B cell (primary cell): Measurements from ENCODE around the gene PLPP2. TPM values are rescaled to one million over a fixed set of nuclear protein-coding genes. Genes with fewer than 3 reads are reported as not detected.

Source experiments
- ATAC-seq: fragments of 200-7000 bp; cut with Tn5 transposase; one replicate; pipeline ENCODE4 v1.10.0; 2021; ENCODE audit warnings: low read depth, mild to moderate bottlenecking, moderate number of reproducible peaks, moderate library complexity
- CTCF ChIA-PET: fragments of 350-600 bp; sonication (Branson Sonifier 250); formaldehyde crosslinking; loops from one replicate; lab custom pipeline; 2021; ENCODE audit warnings: antibody characterized with exemption, inconsistent platforms; lab: Charles Lee
- POLR2A ChIA-PET: fragments of 350-600 bp; sonication (Branson Sonifier 250); formaldehyde crosslinking; loops from one replicate; lab custom pipeline; 2021; ENCODE audit warnings: antibody characterized with exemption; lab: Charles Lee
- DNase-seq: peaks from one replicate; pipeline ENCODE4 v3.0.0; 2013
- H2AFZ ChIP-seq: 2 replicates; pipeline ENCODE4 v1.6.1; 2012; ENCODE audit warnings: mild to moderate bottlenecking, low read depth, low read length; ENCODE audit not compliant: insufficient read depth, poor library complexity, severe bottlenecking
- H3K27ac ChIP-seq, 2 donors: 1 replicate in 1 of 2; 2 replicates in 1 of 2; pipeline ENCODE4 v1.5.1; 2012 to 2013; ENCODE audit warnings: low read length in 2 of 2, mild to moderate bottlenecking in 2 of 2, moderate library complexity in 1 of 2
- H3K27me3 ChIP-seq, 4 experiments: fragments of 200-600 bp in 1 of 4; sonication (generic) in 1 of 4; replicated peaks in 1 of 4; 1 replicate in 2 of 4; 2 replicates in 2 of 4; pipeline versions ENCODE4 v1.6.1 to v1.7.0; 2013 to 2016; ENCODE audit warnings: low read length in 3 of 4, mild to moderate bottlenecking in 2 of 4, mixed read lengths in 1 of 4, moderate library complexity in 1 of 4; ENCODE audit not compliant: insufficient read depth in 4 of 4, control insufficient read depth in 3 of 4; ENCODE audit errors: control extremely low read depth in 1 of 4
- H3K36me3 ChIP-seq, 2 experiments: replicated peaks in 1 of 2; 1 replicate in 1 of 2; 2 replicates in 1 of 2; pipeline versions ENCODE4 v1.6.1 to v1.7.1; 2013; ENCODE audit warnings: low read length in 1 of 2; ENCODE audit not compliant: insufficient read depth in 2 of 2, control insufficient read depth in 1 of 2; ENCODE audit errors: control extremely low read depth in 1 of 2, extremely low read depth in 1 of 2
- H3K4me1 ChIP-seq, 2 donors: fragments of 200-600 bp in 1 of 2; sonication (generic) in 1 of 2; 1 replicate in 1 of 2; 2 replicates in 1 of 2; pipeline versions ENCODE4 v1.5.1 to v1.6.1; 2013 to 2017; ENCODE audit warnings: low read length in 2 of 2; ENCODE audit not compliant: control insufficient read depth in 2 of 2, insufficient read depth in 2 of 2
- H3K4me2 ChIP-seq: replicated peaks from 2 replicates; pipeline ENCODE3; 2012; ENCODE audit warnings: mild to moderate bottlenecking, low read depth, low read length; ENCODE audit not compliant: poor library complexity, severe bottlenecking
- H3K4me3 ChIP-seq, 5 experiments: fragments of 200-600 bp in 1 of 5; sonication (generic) in 1 of 5; 1 replicate in 3 of 5; 2 replicates in 2 of 5; pipeline versions ENCODE4 v1.5.1 to v1.7.0; 2011 to 2016; ENCODE audit warnings: low read length in 4 of 5, mild to moderate bottlenecking in 4 of 5, low read depth in 2 of 5, control low read depth in 1 of 5, moderate library complexity in 1 of 5; ENCODE audit not compliant: insufficient read depth in 1 of 5; ENCODE audit errors: control extremely low read depth in 1 of 5, extremely low read depth in 1 of 5
- H3K79me2 ChIP-seq: fragments of 200-600 bp; sonication (generic); one replicate; pipeline ENCODE4 v1.6.0; 2016; ENCODE audit warnings: low read length; ENCODE audit not compliant: control insufficient read depth, insufficient read depth
- H3K9ac ChIP-seq: fragments of 200-600 bp; sonication (generic); 2 replicates; pipeline ENCODE4 v1.6.1; 2017; ENCODE audit warnings: mild to moderate bottlenecking, low read length, moderate library complexity
- H3K9me3 ChIP-seq, 3 donors: one replicate each; pipeline versions ENCODE4 v1.6.1 to v1.7.1; 2013; ENCODE audit warnings: low read length in 2 of 3; ENCODE audit not compliant: control insufficient read depth in 2 of 3, insufficient read depth in 1 of 3; ENCODE audit errors: control extremely low read depth in 1 of 3
- H4K20me1 ChIP-seq: 2 replicates; pipeline ENCODE4 v1.6.0; 2012; ENCODE audit warnings: mild to moderate bottlenecking, low read length; ENCODE audit not compliant: insufficient read depth, control insufficient read depth, poor library complexity, severe bottlenecking
- H3K27ac Mint-ChIP-seq: one replicate; pipeline ENCODE4 v1.8.0; 2021; ENCODE audit warnings: mixed read lengths
- H3K27me3 Mint-ChIP-seq: one replicate; pipeline ENCODE4 v1.8.0; 2021; ENCODE audit warnings: mixed read lengths
- H3K4me1 Mint-ChIP-seq: one replicate; pipeline ENCODE4 v1.8.0; 2021; ENCODE audit warnings: mixed read lengths
- H3K4me3 Mint-ChIP-seq: one replicate; pipeline ENCODE4 v1.8.0; 2021; ENCODE audit warnings: mixed read lengths
- H3K9me3 Mint-ChIP-seq: one replicate; pipeline ENCODE4 v1.8.0; 2022; ENCODE audit warnings: mixed read lengths; ENCODE audit not compliant: insufficient read depth
- EZH2 ChIP-seq: IDR thresholded peaks from 2 replicates; pipeline ENCODE4 v1.6.1; 2012; ENCODE audit warnings: borderline replicate concordance, low read depth, mild to moderate bottlenecking, moderate library complexity, low read length; ENCODE audit not compliant: insufficient read depth, poor library complexity, severe bottlenecking
- WGBS: methylation state at CpG from one replicate; pipeline ENCODE4 v1.1.5; 2013; ENCODE audit warnings: missing lambda C conversion rate; ENCODE audit not compliant: insufficient coverage; 5-methylcytosine and 5-hydroxymethylcytosine counted together
- intact Hi-C: fragments of 100-400 bp; cut with micrococcal nuclease; formaldehyde crosslinking; loops from one replicate; pipeline ENCODE4 v1.10.0; 2022
- polyA plus RNA-seq: library from polyadenylated mRNA; depleted of rRNA; stranded (reverse); fragments of >200 nt; gene quantifications from 2 replicates; pipeline ENCODE4 v1.2.3, GENCODE V29; 2012
- total RNA-seq, 2 donors: library from RNA; stranded (reverse); fragments of 120-200 nt in 1 of 2; gene quantifications; 1 replicate in 1 of 2; 2 replicates in 1 of 2; pipeline versions ENCODE4 v1.2.3 to v1.2.4, GENCODE V29; 2013 to 2022
- TF ChIP-seq, protein P1 (sequence below): fragments of 200-600 bp; IDR thresholded peaks from one replicate; pipeline ENCODE4 v1.8.0; 2022; ENCODE audit warnings: antibody characterized with exemption, mild to moderate bottlenecking

PLPP2 gene
- total and polyA plus RNA-seq, 2 donors (not counting 1 experiment from before 2014, with no cell fraction given) = 0.37 to 1.3 TPM

DNA sequence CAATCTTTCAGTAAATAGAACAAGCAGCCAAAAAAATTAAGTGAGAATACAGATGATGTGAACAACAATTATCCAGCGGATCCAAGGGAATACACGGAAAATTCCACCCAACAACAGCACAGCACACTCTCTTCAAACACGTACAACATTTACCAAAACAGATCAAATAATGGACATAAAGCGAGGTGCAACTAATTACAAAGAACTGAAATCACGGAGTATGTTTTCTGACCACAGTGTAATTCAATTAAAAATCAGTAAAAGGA, 27.2 kb upstream of the PLPP2 start:
- POLR2A ChIA-PET = no interaction called here
- no peaks in the 10 kb centered on the region for H3K27me3 Mint-ChIP-seq
- Histone ChIP-seq H3K79me2 (no peaks in the 10 kb centered on the region), H3K9ac (no peak overlapping the region), H4K20me1 (no peaks in the 10 kb centered on the region), H3K4me3 (no peak overlapping the region), H3K9me3 (no peaks in the 10 kb centered on the region), H2AFZ (no peak overlapping the region), H3K27ac (no peak overlapping the region), H3K4me2 (no peak overlapping the region), H3K27me3 (no peaks in the 10 kb centered on the region), H3K4me1 (no peaks in the 10 kb centered on the region), H3K36me3 (peaks cover 8 to 27% of the 10 kb centered on the region in 2 experiments)
- no peak overlapping the region for H3K27ac Mint-ChIP-seq
- CTCF ChIA-PET = no interaction called here
- no peaks in the 10 kb centered on the region for H3K4me1 Mint-ChIP-seq
- H3K9me3 Mint-ChIP-seq = peaks cover 2% of the 10 kb centered on the region
- intact Hi-C loops = no loop called here
- ATAC-seq (no peak), DNase-seq (no peak)
- no peak overlapping the region for H3K4me3 Mint-ChIP-seq
- TF ChIP-seq, protein P1, sequence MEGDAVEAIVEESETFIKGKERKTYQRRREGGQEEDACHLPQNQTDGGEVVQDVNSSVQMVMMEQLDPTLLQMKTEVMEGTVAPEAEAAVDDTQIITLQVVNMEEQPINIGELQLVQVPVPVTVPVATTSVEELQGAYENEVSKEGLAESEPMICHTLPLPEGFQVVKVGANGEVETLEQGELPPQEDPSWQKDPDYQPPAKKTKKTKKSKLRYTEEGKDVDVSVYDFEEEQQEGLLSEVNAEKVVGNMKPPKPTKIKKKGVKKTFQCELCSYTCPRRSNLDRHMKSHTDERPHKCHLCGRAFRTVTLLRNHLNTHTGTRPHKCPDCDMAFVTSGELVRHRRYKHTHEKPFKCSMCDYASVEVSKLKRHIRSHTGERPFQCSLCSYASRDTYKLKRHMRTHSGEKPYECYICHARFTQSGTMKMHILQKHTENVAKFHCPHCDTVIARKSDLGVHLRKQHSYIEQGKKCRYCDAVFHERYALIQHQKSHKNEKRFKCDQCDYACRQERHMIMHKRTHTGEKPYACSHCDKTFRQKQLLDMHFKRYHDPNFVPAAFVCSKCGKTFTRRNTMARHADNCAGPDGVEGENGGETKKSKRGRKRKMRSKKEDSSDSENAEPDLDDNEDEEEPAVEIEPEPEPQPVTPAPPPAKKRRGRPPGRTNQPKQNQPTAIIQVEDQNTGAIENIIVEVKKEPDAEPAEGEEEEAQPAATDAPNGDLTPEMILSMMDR = no peak
- no peak for TF ChIP-seq EZH2
- 100% methylated on average over 2 of the region's 5 CpGs for WGBS

DNA sequence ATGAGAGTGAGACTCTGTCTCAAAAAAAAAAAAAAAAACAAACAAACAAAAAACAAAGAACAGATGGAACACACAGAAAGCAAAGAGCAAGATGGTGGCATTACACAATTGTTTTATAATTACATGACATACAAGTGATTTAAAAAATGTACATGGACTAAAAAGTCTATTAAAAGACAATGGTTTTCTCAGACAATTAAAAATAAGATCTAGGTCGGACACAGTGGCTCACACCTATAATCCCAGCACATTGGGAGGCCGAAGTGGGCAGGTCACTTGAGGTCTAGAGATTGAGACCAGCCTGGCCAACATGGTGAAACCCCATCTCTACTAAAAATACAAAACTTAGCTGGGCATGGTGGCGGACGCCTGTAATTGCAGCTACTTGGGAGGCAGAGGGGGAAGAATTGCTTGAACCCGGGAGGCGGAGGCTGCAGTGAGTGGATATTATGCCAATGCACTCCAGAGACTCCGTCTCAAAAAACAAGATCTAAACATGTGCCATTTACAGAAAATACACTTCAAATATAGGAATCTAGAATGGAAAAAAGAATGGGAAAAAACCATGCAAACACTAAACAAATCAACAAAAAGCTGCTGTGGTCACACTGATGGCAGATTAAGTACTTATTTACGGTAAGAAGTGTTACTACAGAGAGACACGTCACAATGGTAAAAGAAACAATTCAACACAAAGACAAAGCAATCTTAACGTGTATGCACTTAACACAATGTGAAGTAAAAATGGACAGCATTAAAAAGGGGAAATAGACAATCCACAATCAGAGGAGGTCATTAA, 26.7 kb upstream of the PLPP2 start:
- Histone ChIP-seq H3K4me3 (no peak overlapping the region), H3K27ac (no peak overlapping the region), H3K9ac (no peak overlapping the region), H3K4me1 (no peaks in the 10 kb centered on the region), H3K79me2 (no peaks in the 10 kb centered on the region), H3K9me3 (no peaks in the 10 kb centered on the region), H2AFZ (no peak overlapping the region), H4K20me1 (no peaks in the 10 kb centered on the region), H3K36me3 (peaks cover 8 to 25% of the 10 kb centered on the region in 2 experiments), H3K27me3 (no peaks in the 10 kb centered on the region), H3K4me2 (no peak overlapping the region)
- CTCF ChIA-PET = no interaction called here
- Mint-ChIP-seq H3K9me3 (peaks cover 2% of the 10 kb centered on the region), H3K4me1 (no peaks in the 10 kb centered on the region), H3K27me3 (no peaks in the 10 kb centered on the region), H3K4me3 (no peak overlapping the region), H3K27ac (no peak overlapping the region)
- no peak for DNase-seq
- TF ChIP-seq, protein P1 = no peak
- no peak for TF ChIP-seq EZH2
- intact Hi-C loops = no loop called here
- POLR2A ChIA-PET = no interaction called here
- 100% methylated on average over 1 of the region's 10 CpGs for WGBS
- ATAC-seq = no peak
